K562 (cell line): ENCODE measurements around the gene PLXND1.

Experiments used
- CEBPB ChIP-seq: fragments of 450-650 bp; IDR thresholded peaks from 2 replicates; pipeline ENCODE4 v1.6.1; 2016; ENCODE audit warnings: missing genetic modification characterization, missing compliant biosample characterization
- HDAC1 ChIP-seq, 2 experiments: fragments of 450-650 bp; IDR thresholded peaks; 2 replicates each; pipeline ENCODE4 v1.6.1; 2016 to 2017; ENCODE audit warnings: inconsistent platforms in 1 of 2, mild to moderate bottlenecking in 1 of 2, moderate library complexity in 1 of 2
- TAF1 ChIP-seq: IDR thresholded peaks from 2 replicates; pipeline ENCODE4 v1.6.1; 2011; ENCODE audit warnings: mild to moderate bottlenecking, low read length, moderate library complexity; ENCODE audit not compliant: insufficient read depth, control insufficient read depth, severe bottlenecking; ENCODE audit errors: extremely low read depth
- ZNF124 ChIP-seq: sonication (generic); formaldehyde crosslinking; IDR thresholded peaks from 2 replicates; pipeline ENCODE4 v1.8.1; 2022; ENCODE audit warnings: missing genetic modification reagents
- TF ChIP-seq, protein P1 (sequence below), 3 experiments: IDR thresholded peaks in 2 of 3; conservative IDR thresholded peaks in 1 of 3; 2 replicates each; pipeline ENCODE4 v1.5.1; 2011 to 2012; ENCODE audit warnings: low read length in 3 of 3, mild to moderate bottlenecking in 3 of 3, control low read depth in 2 of 3, improper control_type of control experiment in 1 of 3, inconsistent platforms in 1 of 3, low read depth in 1 of 3, mixed read lengths in 1 of 3, moderate library complexity in 1 of 3; ENCODE audit not compliant: insufficient read depth in 2 of 3

- TF ChIP-seq HDAC1 (IDR thresholded peaks at IDR 0.05) (peak in 1 of 2 experiments; percentile 74; a peak in 2 of 4 replicates), TAF1 (no peak), ZNF124 (no peak), CEBPB (tag) (no peak)
- TF ChIP-seq, protein P1, sequence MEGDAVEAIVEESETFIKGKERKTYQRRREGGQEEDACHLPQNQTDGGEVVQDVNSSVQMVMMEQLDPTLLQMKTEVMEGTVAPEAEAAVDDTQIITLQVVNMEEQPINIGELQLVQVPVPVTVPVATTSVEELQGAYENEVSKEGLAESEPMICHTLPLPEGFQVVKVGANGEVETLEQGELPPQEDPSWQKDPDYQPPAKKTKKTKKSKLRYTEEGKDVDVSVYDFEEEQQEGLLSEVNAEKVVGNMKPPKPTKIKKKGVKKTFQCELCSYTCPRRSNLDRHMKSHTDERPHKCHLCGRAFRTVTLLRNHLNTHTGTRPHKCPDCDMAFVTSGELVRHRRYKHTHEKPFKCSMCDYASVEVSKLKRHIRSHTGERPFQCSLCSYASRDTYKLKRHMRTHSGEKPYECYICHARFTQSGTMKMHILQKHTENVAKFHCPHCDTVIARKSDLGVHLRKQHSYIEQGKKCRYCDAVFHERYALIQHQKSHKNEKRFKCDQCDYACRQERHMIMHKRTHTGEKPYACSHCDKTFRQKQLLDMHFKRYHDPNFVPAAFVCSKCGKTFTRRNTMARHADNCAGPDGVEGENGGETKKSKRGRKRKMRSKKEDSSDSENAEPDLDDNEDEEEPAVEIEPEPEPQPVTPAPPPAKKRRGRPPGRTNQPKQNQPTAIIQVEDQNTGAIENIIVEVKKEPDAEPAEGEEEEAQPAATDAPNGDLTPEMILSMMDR (IDR thresholded peaks at IDR 0.05 in 2 of 3, conservative IDR thresholded peaks at IDR 0.05 in 1 of 3; ENCODE audit: insufficient read depth in 2 of 3, low read depth in 1 of 3, low read length in 3 of 3) = no peak
These were observed at the start of gene PLXND1 for GRCh38 chr3:129606636-129607390.
